HG03045 (cell line): Measurements from ENCODE around the gene GSG1L.

Source experiments
- ATAC-seq: cut with Tn5 transposase; IDR thresholded peaks from one replicate; pipeline ENCODE4 v1.9.1; 2021; ENCODE audit warnings: mild to moderate bottlenecking, moderate library complexity; ENCODE audit not compliant: unreplicated experiment

GSG1L gene

DNA sequence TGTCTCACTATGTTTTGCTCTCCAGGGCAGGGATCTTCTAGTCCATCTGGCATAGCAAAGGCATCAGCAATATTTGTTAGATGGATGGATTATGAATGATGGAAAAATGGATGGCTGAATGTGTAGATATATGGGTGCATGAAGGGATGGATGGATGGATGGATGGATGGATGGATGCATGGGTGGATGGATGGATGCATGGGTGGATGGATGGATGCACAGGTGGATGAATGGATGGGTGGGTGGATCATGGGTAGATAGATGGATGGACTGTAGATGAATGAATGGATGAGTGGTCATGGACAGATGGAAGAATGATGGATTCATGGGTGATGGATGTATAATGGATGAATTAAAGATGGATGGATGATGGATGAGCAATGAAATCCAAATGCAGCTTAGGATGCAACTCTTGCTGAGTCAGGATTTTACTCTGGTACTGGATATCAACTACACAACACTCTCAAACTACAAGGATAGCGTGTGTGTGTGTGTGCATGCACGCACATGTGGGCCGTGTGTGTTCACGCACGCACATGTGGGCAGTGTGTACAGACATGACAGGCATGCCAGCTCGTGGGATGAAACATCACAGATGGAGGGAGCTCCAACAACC lies 34.0 kb downstream of the GSG1L start:
- no peak for ATAC-seq

DNA sequence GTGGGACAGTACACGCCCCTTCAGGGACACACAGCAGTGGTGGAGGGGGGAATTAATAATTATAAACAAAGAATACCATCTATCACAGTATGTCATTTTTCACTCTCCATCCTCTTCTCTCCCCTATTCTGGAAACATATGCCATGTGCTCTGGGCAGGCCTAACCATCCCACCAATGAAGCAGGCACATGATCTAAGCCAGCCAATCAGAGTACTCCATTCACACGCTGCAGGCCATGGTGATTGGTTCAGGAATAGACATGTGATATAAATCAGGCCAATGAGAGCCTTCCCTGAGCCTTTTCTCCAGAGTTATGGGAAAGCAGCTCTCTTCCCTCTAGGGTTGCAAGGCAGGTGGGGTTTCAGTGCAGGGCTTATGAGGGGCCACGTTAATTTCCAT lies 36.5 kb downstream of the GSG1L start:
- ATAC-seq = no peak

DNA sequence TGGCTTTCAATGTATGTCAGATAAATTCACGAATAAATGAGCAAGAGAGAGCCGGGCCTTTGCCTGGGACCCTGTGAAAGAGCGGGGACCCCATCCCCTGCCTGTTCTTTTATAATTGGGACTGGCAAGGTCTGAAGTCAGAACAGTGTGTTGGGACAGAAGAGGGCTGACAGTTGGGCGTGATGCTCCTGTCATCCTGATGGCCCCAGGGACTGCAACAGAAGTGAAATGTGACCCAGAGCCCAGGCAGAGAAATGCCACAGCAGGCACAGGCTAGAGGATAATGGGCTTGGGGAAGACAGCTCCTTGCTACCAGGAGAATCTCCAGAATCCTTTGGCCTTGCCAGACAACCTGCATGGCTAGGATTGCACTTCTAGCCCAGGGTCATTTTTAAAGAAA lies 37.9 kb downstream of the GSG1L start:
- no peak for ATAC-seq

DNA sequence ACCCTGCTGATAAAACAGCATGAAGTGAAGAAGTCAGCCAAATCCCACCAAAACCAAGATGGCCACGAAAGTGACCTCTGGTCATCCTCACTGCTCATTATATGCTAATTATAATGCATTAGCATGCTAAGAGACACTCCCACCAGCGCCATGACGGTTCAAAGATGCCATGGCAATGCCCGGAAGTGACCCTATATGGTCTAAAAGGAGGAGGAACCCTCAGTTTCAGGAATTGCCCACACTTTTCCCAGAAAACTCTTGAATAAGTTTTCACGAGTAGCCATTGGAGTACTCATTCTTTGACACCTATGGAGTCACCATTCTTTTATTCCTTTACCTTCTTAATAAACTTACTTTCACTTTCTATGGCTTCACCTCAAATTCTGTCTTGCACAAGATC lies 44.3 kb downstream of the GSG1L start:
- no peak for ATAC-seq

GRCh38 chr16:28014851-28015250 lies 48.7 kb downstream of the GSG1L start:
- ATAC-seq = no peak

DNA sequence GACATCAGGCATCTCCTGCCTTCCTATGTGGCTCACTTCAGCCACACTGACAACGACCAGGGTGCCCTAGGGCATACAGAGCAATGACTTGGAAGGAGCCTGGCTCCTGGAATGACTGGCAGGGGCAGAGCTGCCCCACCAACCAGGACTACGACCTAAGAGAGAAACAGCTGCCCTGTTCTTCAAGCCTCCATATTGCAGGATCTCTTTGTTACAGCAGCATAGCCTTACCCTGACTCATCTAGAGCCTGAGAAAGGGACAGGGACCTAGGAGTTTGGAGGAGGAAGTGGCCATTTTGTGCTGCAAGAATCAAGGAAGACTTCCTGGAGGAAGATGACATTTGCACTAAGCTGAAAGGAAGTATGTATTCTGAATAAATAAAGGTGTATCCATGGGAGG lies 49.6 kb downstream of the GSG1L start:
- ATAC-seq = no peak

DNA sequence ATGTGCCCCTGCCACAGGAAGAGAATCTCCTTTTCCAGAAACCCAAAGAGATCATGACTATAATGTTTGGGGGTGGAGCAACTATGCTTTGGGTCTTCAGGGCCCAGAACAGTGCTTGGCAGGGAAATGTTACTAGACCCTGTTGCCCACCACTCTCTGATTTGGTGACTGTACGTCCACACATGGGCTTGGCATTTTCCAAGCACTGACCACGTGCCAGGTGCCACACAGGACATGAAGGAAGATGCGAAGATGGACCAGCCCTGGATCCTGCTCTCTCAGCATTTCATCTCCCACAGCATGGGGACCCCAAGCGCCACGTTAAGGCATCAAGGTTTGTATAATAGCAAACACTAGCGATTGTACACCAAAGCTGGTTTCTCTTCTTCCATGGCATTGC lies 50.1 kb downstream of the GSG1L start:
- no peak for ATAC-seq

DNA sequence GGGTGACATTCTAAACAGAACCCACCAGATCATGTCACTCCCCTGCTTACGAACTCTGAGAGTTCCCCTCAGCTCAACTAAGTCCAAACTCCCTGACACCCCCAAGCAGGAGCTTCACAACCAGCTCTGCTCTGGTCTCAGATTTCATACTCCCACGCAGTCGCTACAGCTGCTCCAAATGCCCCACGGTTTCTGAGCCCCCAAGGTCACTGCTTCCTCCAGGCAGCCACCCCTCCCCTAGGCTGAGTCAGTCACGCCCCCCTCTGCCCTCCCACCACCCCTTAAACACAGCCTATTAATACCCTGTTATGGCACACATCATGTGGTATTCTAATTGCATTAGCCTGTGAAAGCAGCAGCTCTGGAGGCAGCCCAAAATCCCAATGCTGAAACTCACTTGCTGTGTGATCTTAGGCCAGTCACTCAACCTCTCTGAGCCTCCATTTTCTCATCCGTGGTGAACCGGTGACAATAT lies 51.5 kb downstream of the GSG1L start:
- no peak for ATAC-seq

- no peak for ATAC-seq
These were observed 52.3 kb downstream of the GSG1L start for GRCh38 chr16:28011223-28011622.

DNA sequence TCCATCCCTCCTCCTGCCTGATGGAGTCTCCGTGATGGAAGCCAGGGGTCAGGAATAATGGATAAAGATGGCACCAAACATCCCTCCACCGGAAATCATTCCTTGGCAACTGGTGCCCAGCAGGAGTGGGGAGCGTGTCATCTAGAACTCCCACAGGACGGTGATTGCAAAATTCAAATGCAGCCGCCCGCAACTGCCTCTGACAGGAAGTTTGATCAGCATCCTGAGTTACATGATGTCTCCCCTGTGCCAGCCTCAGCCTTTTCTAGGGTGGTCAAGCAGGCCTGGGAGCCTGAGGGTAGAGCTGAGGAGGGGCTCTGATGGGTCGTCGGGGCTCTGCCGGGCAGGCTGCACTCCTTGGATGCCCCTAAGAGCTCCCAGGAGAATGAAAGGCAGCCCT lies 52.8 kb downstream of the GSG1L start:
- no peak for ATAC-seq

- no peak for ATAC-seq
These were observed 53.7 kb downstream of the GSG1L start for GRCh38 chr16:28009586-28010373.

DNA sequence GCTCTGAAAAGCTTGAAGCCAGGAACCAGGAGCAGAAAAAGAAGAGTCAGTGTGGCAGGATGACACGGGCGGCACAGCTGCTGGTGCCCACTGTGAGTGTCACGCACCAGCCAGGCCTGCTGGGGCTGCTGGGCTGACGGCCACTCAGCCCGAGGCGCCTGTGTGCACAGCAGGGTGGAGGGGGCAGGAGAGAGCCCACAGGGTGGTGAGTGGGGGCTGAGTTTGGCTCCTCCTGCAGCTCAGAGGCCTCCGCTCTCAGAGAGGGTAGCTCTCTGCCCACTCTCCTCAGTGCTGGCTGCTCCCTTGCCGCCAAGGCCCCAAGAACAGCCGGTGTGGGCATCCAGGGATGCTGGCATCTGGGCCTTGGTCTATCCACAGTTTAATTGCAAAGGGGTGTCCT lies 59.6 kb downstream of the GSG1L start:
- no peak for ATAC-seq

DNA sequence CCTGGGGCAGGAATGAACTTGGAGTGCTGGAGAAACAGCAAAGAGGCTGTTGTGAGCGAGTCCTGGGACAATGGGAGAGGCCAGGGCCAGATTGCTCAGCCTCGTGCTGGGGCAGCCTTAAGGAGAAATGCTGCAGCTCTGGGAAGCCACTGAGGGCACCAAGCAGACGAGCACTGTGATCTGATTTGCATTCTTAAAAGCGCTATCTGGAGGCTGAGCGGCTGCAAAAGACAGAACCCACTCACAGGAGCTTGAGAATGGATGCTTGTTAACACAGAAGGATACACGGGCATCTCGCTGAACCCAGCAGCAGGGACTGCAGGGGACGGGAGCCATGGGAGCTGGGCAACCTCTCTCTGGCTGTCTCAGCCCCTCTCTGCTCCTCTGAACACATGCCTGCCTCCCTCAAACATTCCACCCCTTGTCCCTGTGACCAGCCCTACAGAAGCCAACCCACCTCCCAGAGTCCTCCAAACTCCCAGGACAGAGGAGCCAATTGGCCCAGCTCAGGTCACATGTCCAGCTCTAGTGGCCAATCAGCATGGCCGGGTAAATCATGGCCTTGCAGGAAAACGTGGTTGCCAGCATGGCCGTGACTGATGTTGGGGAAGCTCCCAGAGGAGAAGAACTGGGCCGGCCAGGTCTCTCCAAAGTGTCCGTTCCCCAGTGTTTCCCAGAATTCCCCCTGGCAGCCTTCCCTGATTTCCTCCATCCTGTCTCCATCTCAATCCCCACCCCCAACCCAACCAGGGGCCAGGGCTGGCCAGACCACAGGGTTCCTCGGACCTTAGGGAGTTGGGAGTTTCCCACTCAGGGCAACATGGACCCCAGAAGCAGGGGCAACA lies 60.3 kb downstream of the GSG1L start:
- ATAC-seq = no peak

GRCh38 chr16:28001642-28002041 lies 61.9 kb downstream of the GSG1L start:
- no peak for ATAC-seq

GRCh38 chr16:28001184-28001583 lies 62.3 kb downstream of the GSG1L start:
- ATAC-seq = no peak

GRCh38 chr16:28000314-28001169 lies 63.0 kb downstream of the GSG1L start:
- no peak for ATAC-seq

- ATAC-seq = no peak
These were observed 63.8 kb downstream of the GSG1L start for GRCh38 chr16:27999687-28000086.

DNA sequence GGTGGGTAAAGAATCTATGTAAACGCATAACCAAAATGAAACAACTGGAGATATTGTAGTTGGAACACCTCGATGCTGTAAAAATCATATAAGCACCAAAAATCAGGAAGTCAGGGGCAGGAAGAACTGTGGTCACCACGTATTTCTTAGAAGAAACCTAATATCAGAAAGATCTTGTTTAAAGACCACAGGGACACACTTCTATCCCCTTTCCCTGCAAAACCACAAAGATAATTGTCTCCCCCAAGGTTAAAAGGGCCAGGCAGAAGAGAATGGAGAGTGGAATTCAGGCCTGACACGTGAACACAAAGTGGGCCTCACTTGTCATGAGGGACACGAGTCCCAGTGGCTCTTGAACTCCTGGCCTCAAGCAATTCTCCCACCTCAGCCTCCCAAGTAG lies 68.1 kb downstream of the GSG1L start:
- ATAC-seq = no peak

GRCh38 chr16:27994686-27995085 lies 68.8 kb downstream of the GSG1L start:
- no peak for ATAC-seq

DNA sequence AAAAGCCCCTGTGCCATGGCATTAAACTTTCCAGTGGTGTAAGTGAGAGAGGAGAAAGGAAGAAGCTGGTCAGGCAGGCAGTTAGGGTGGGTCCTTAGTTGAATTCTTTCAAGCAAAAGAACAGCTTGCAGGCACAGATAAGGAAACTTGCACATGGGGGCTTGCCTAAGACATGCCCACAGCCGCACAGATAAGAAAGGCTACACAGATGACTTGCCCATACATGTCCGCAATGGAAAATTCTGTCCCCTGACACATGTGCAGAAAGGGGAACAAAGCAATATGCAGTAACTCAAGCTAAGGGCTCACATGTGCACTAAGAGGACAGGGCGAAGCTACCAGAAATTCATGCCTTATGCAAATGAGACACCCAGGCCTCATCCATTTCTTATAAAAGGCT lies 69.9 kb downstream of the GSG1L start:
- ATAC-seq = no peak

DNA sequence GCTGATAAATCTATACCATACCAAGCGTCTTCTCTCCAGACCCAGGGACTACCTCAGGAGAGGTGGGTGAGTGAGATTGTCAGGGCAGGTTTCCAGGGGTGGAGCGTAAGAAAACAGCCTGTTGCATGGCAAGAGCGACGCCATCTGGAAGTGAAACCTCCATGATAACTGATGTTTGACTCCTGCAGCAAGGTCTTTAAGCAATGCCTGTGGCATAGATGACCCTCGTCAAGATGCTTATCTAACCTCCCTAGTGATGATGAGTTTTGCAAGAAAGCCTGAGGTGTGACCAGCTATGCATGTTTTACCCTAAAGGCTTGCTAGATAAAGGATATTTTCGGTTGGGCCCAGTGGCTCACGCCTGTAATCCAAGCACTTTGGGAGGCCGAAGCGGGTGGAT lies 71.6 kb downstream of the GSG1L start:
- no peak for ATAC-seq
